HG02610 (cell line): ENCODE measurements around the gene CCS.
"Not testable (repeated sequence)": the region's sequence is repeated elsewhere in the genome, so short reads cannot be mapped to it uniquely, and the experiment has no call there.

Experiments
- ATAC-seq: cut with Tn5 transposase; IDR thresholded peaks from one replicate; pipeline ENCODE4 v1.9.1; 2021; ENCODE audit warnings: mild to moderate bottlenecking, moderate library complexity; ENCODE audit not compliant: unreplicated experiment

Gene CCS

GRCh38 chr11:66561178-66561974, 31.6 kb upstream of the CCS start:
- no peak for ATAC-seq

GRCh38 chr11:66561975-66562248, 31.1 kb upstream of the CCS start:
- no peak for ATAC-seq

GRCh38 chr11:66562275-66562674, 30.7 kb upstream of the CCS start:
- no peak for ATAC-seq

- no peak for ATAC-seq
These were observed 29.9 kb upstream of the CCS start for GRCh38 chr11:66562907-66563583.

- no peak for ATAC-seq
These were observed 29.2 kb upstream of the CCS start for GRCh38 chr11:66563832-66564231.

- ATAC-seq = no peak
These were observed 28.4 kb upstream of the CCS start for GRCh38 chr11:66564538-66564937.

- no peak for ATAC-seq
These were observed 28.0 kb upstream of the CCS start for GRCh38 chr11:66564984-66565383.

- no peak for ATAC-seq
These were observed 26.8 kb upstream of the CCS start for GRCh38 chr11:66566221-66566620.

- no peak for ATAC-seq
These were observed 25.2 kb upstream of the CCS start for GRCh38 chr11:66567787-66568123.

GRCh38 chr11:66568124-66568916, 24.7 kb upstream of the CCS start, which contains the start of gene CTSF:
Gene CTSF (minus strand): TSS chr11:66568606. CDS start chr11:66568486, 120 bp downstream.
- no peak for ATAC-seq

- no peak for ATAC-seq
These were observed 23.9 kb upstream of the CCS start for GRCh38 chr11:66569076-66569475.

- no peak for ATAC-seq
These were observed 22.7 kb upstream of the CCS start for GRCh38 chr11:66570079-66570849.

- no peak for ATAC-seq
These were observed 22.2 kb upstream of the CCS start for GRCh38 chr11:66570850-66571180.

- no peak for ATAC-seq
These were observed 13.9 kb upstream of the CCS start for GRCh38 chr11:66579017-66579606.

- ATAC-seq = no peak
These were observed 12.2 kb upstream of the CCS start for GRCh38 chr11:66580803-66581202.

GRCh38 chr11:66581261-66581660, 11.7 kb upstream of the CCS start:
- ATAC-seq = no peak

- ATAC-seq = not testable (repeated sequence)
These were observed 10.3 kb upstream of the CCS start for GRCh38 chr11:66582565-66583147.

GRCh38 chr11:66585447-66585846, 7.5 kb upstream of the CCS start:
- ATAC-seq = not testable (repeated sequence)

- ATAC-seq = no peak
These were observed 6.8 kb upstream of the CCS start for GRCh38 chr11:66586136-66586535.

- not testable (repeated sequence) for ATAC-seq
These were observed 3.7 kb upstream of the CCS start for GRCh38 chr11:66589315-66589714.
